NCI-H524 treated with DMSO at 0.1 percent for 48 hours (cell line): ENCODE measurements around the gene IGFLR1.
"Not testable (repeated sequence)": the region's sequence is repeated elsewhere in the genome, so short reads cannot be mapped to it uniquely, and the experiment has no call there.

ENCODE experiments used
- DNase-seq: peaks from one replicate; lab custom pipeline; 2025; lab: John Stamatoyannopoulos, UW

IGFLR1 gene

GRCh38 chr19:35704218-35704617 is 38.0 kb downstream of the IGFLR1 start, which contains the start of gene ZBTB32:
Gene ZBTB32 (plus strand): TSS chr19:35704558. CDS start chr19:35714627, 10,069 bp downstream.
- no peak for DNase-seq

- no peak for DNase-seq
Measured at GRCh38 chr19:35703343-35703742, 38.9 kb downstream of the IGFLR1 start.

GRCh38 chr19:35702223-35703012 is 39.8 kb downstream of the IGFLR1 start:
- peak; percentile 96 for DNase-seq

- no peak for DNase-seq
Measured at GRCh38 chr19:35696835-35697234, 45.4 kb downstream of the IGFLR1 start.

- DNase-seq = no peak
Measured at GRCh38 chr19:35695895-35696422, 46.3 kb downstream of the IGFLR1 start.

- DNase-seq = peak; percentile 39
Measured at GRCh38 chr19:35693835-35694599, 48.2 kb downstream of the IGFLR1 start.

- DNase-seq = no peak
Measured at GRCh38 chr19:35693422-35693821, 48.8 kb downstream of the IGFLR1 start.

GRCh38 chr19:35692010-35692409 is 50.2 kb downstream of the IGFLR1 start:
- DNase-seq = no peak

- DNase-seq = not testable (repeated sequence)
Measured at GRCh38 chr19:35691106-35691505, 51.1 kb downstream of the IGFLR1 start.

GRCh38 chr19:35689836-35690235 is 52.4 kb downstream of the IGFLR1 start:
- no peak for DNase-seq
